Muscle layer of colon (tissue), 2 donors: ENCODE data around the gene DARS1.
"Not testable (repeated sequence)": the region's sequence is repeated elsewhere in the genome, so short reads cannot be mapped to it uniquely, and the experiment has no call there.

Source experiments
- H3K27ac ChIP-seq: one replicate; pipeline ENCODE4 v1.7.0; 2013; ENCODE audit warnings: low read depth, mild to moderate bottlenecking, low read length, moderate library complexity
- H3K27me3 ChIP-seq, 2 donors: one replicate each; pipeline ENCODE4 v1.7.0; 2013; ENCODE audit warnings: low read length in 2 of 2, mild to moderate bottlenecking in 2 of 2; ENCODE audit not compliant: insufficient read depth in 2 of 2, control insufficient read depth in 1 of 2
- H3K36me3 ChIP-seq: one replicate; pipeline ENCODE4 v1.7.0; 2013; ENCODE audit warnings: mild to moderate bottlenecking, low read length; ENCODE audit not compliant: insufficient read depth
- H3K4me1 ChIP-seq: one replicate; pipeline ENCODE4 v1.7.0; 2013; ENCODE audit warnings: mild to moderate bottlenecking, low read length; ENCODE audit not compliant: insufficient read depth
- H3K4me3 ChIP-seq, 2 donors: one replicate each; pipeline ENCODE4 v1.7.0; 2013; ENCODE audit warnings: low read length in 2 of 2, low read depth in 1 of 2, mild to moderate bottlenecking in 1 of 2, moderate library complexity in 1 of 2
- H3K9ac ChIP-seq: one replicate; pipeline ENCODE4 v1.7.0; 2013; ENCODE audit warnings: low read length
- H3K9me3 ChIP-seq: one replicate; pipeline ENCODE4 v1.7.0; 2013; ENCODE audit warnings: mild to moderate bottlenecking, low read length
- donor health status: abdominal sarcoma.
- donor health status: Adenocarcinoma of cecum.

The DARS1 gene

DNA sequence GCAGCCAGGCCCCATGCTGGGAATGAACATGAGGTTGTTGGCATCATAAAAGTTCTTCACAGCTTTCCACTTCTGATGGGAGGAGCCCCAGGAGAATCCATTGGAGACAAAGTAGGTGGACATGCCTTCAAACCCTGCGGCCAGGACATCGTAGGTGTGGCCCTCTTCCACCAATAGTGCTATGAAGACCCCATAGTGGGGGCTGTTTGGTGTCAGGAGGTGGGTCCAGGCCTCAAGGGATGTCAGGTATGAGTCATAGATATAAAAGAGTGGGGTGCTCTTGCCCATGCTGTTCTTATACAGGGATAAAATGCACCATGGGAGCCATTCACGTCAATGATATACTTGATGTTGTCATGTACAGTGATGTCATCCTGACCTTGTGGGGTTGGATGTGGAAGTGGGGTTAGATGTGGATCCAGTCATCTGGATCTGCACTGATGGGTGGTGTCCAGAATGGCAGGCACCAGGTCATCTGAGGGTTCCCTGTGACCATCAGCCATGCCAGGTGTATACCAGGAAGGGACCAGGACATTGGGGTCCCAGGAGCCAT is 87.1 kb downstream of the DARS1 start:
- Histone ChIP-seq H3K27me3 (no peaks in the 10 kb centered on the region), H3K36me3 (no peaks in the 10 kb centered on the region), H3K27ac (no peak overlapping the region), H3K9me3 (no peaks in the 10 kb centered on the region), H3K4me3 (no peak overlapping the region), H3K9ac (no peak overlapping the region), H3K4me1 (no peaks in the 10 kb centered on the region)

DNA sequence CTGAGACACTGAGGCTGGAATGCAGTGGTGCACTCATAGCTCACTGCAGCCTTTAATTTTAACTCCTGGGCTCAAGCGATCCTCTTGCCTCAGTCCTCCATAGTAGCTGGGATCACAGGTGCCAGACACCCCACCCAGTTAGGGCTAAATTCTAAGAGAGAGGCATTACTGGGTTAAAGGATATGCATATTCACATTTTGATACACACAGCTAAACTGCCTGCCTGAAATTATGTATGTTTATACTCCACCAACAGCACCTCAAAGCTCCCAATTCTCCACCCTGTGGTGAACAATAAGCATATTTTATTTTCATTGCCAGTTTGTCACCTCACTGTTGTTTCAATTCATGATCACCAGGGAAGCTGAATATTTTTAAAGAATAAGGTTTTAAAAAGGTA is 90.5 kb downstream of the DARS1 start:
- no peaks in the 10 kb centered on the region for H3K9me3 ChIP-seq
- H3K27ac ChIP-seq: no peak overlapping the region
- no peaks in the 10 kb centered on the region for H3K4me1 ChIP-seq
- no peak overlapping the region for H3K9ac ChIP-seq
- no peaks in the 10 kb centered on the region for H3K27me3 ChIP-seq
- H3K4me3 ChIP-seq: no peak overlapping the region
- H3K36me3 ChIP-seq: no peaks in the 10 kb centered on the region

DNA sequence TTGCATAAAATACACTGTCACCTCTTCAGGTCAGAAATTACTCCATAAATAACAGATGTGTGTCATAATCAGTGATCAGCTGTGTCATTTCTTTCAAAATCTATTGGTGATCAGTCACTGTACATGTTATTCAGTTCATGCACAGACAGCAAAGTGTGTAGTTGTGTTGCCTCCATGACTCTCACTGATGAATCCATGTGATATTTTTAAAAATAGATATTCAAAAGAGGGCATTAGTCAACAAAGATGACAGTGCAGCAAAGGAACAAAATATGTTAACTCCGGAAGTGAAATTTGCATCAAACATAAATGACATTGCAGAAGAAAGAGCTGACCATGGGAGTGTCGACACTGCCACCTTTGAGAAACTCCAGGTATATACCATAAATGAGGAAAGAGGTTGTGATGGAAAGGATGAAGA is 92.0 kb downstream of the DARS1 start:
- Histone ChIP-seq H3K27ac (no peak overlapping the region), H3K9me3 (no peaks in the 10 kb centered on the region), H3K4me3 (no peak overlapping the region), H3K36me3 (no peaks in the 10 kb centered on the region), H3K9ac (no peak overlapping the region), H3K4me1 (no peaks in the 10 kb centered on the region), H3K27me3 (no peaks in the 10 kb centered on the region)

DNA sequence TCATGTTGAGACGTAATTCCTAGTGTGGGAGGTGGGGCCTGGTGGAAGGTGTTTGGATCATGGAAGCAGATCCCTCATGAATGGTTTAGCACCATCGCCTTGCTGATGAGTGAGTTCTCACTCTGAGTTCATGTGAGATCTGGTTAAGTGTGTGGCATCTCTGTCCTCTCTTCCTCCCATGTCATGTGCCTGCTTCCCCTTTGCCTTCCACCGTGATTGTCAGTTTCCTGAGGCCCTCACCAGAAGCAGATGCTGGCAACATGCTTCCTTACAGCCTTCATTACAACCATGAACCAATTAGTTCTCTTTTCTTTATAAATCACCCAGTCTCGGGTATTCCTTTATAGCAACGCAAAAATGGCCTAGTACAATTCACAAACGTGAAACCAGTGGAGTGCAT is 94.6 kb downstream of the DARS1 start:
- Histone ChIP-seq H3K4me1 (no peaks in the 10 kb centered on the region), H3K9ac (no peak overlapping the region), H3K4me3 (no peak overlapping the region), H3K27ac (no peak overlapping the region), H3K36me3 (no peaks in the 10 kb centered on the region), H3K27me3 (no peaks in the 10 kb centered on the region), H3K9me3 (no peaks in the 10 kb centered on the region)

DNA sequence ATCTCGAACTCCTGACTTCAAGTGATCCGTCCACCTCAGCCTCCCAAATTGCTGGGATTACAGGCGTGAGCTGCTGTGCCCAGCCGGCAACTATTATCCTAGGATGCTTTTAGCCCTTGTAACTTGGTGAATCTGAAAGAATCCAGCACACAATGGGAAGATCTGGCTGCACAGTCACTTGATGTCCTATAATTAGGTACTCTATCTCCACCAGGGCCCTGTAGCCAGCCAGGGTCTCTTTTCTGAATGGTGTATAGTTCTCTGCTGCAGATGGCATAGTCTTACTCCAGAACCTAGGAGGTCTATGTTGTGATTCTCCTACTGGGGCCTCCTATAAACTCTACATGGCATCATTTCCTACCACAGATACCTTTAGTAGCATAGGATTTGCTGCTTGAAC is 95.3 kb downstream of the DARS1 start:
- Histone ChIP-seq H3K9me3 (no peaks in the 10 kb centered on the region), H3K27me3 (no peaks in the 10 kb centered on the region), H3K27ac (no peak overlapping the region), H3K4me3 (no peak overlapping the region), H3K36me3 (no peaks in the 10 kb centered on the region), H3K4me1 (no peaks in the 10 kb centered on the region), H3K9ac (no peak overlapping the region)

DNA sequence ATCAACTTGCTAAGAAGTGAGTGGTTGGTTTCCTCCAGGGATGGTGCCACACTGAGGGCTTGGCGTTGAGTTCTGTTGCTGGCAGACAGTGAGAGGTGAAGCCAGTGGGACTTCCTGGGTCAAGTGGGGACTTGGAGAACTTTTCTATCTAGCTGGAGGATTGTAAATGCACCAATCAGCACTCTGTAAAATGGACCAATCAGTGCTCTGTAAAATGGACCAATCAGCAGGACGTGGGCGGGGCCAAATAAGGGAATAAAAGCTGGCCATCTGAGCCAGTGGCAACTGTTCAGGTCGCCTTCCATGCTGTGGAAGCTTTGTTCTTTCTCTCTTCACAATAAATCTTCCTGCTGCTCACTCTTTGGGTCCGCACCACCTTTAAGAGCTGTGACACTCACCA is 96.8 kb downstream of the DARS1 start:
- not testable (repeated sequence) for H3K27me3 ChIP-seq, H3K36me3 ChIP-seq, H3K9me3 ChIP-seq, H3K4me3 ChIP-seq, H3K9ac ChIP-seq, H3K4me1 ChIP-seq, H3K27ac ChIP-seq

DNA sequence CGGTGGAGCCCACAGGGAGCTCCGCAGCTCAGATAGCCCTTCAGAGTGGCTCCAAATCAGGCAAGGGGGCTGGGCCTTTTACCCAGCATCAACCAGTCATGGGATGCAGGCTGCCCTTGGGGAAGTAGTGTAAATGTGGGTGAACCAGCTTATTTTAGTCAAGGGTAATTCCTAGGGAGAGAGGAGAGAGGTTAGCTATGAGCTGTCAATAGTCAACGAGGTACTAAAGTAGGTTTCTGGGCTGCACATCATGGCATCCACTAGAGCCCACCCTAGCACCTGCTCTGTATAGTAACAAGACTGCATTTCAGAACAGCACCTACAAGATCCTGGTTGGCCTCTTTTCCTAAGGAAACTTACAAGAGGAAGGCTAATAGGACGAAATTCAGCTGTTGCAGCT is 99.7 kb downstream of the DARS1 start:
- Histone ChIP-seq H3K36me3 (no peaks in the 10 kb centered on the region), H3K27me3 (no peaks in the 10 kb centered on the region), H3K27ac (no peak overlapping the region), H3K4me3 (no peak overlapping the region), H3K9ac (no peak overlapping the region), H3K4me1 (no peaks in the 10 kb centered on the region), H3K9me3 (no peaks in the 10 kb centered on the region)

DNA sequence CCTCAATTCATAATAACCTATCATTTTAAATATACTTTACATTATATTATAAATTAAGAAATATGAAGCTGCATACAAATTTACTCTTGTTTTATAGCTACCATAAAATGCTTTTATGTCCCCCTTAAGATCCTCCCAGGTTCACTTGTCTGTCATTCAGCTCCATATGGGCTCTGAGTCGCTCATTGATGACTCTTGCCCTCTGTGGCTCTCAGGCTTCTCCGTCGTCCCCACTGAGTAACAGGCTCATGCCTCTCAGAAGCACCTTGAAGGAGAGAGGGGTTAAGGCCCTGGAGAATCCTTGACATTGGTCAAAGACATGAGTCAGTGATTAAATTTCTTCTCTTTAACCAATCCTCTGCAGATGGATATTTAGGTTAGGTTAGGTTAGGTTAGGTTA is 103.0 kb downstream of the DARS1 start:
- H3K4me1 ChIP-seq: no peaks in the 10 kb centered on the region
- H3K4me3 ChIP-seq: no peak overlapping the region
- no peak overlapping the region for H3K27ac ChIP-seq
- no peaks in the 10 kb centered on the region for H3K36me3 ChIP-seq
- H3K9me3 ChIP-seq: no peaks in the 10 kb centered on the region
- H3K27me3 ChIP-seq: no peaks in the 10 kb centered on the region
- no peak overlapping the region for H3K9ac ChIP-seq

DNA sequence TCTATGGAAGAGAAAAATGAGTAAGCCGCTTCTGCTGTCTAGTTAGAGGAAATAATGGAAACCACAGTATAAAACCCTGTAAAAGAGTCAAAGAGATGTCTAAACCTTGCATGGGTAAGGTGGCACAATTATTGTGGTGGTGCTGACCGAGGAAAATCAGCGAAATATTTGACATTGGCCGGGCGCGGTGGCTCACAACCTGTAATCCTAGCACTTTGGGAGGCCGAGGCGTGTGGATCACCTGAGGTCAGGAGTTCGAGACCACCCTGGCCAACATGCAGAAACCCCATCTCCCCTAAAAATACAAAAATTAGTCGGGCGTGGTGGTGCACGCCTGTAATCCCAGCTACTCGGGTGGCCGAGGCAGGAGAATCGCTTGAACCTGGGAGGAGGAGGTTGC is 108.7 kb downstream of the DARS1 start:
- not testable (repeated sequence) for H3K9ac ChIP-seq, H3K27me3 ChIP-seq, H3K9me3 ChIP-seq, H3K36me3 ChIP-seq, H3K4me1 ChIP-seq
- Histone ChIP-seq H3K27ac (peak overlapping the region; percentile 73), H3K4me3 (peak overlapping the region; percentile 75 to 79)

DNA sequence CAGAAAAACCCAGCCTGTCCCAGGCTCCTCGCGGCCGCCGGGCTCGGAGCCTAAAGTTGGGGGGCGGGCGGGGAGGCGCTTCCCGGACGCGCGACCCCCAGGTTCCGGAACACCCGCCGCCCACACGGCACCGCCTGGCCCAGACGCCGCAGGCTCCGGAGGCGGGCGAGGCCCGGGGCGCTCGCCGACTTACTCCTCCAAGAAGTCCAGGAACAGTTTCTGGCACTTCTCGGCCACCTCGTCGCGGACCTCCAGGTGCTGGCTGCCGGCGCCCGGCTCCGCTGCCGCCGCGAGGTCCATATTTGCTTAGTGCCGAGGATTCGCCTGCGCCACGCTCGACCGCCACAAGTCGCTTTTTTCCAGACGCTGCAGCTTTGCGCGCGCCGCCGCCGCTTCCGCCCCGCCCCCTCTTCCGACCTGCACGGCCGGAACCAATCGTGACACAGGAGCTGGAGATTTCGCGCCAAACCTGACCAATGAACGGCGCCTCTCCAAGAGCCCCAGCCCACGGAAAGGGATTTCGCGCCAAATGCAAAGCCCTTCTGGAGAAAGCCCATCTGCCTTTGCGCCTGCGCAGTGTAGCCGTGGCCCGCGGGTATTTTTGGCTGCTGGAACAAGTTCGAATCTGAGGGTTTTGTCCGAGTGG is 109.2 kb downstream of the DARS1 start, which contains the start of gene MCM6:
Gene MCM6, minus strand, starts transcription at position 378 of the 646 bp plus-strand sequence. Its CDS starts 78 bp downstream, at position 300.
- Histone ChIP-seq H3K36me3 (peaks cover 2% of the 10 kb centered on the region), H3K27me3 (no peaks in the 10 kb centered on the region), H3K9ac (peak within 1 kb of the TSS; percentile 53), H3K27ac (peak within 1 kb of the TSS; percentile 73), H3K4me1 (peaks cover 7% of the 10 kb centered on the region), H3K9me3 (no peaks in the 10 kb centered on the region), H3K4me3 (peak within 1 kb of the TSS; percentile 75 to 79)

DNA sequence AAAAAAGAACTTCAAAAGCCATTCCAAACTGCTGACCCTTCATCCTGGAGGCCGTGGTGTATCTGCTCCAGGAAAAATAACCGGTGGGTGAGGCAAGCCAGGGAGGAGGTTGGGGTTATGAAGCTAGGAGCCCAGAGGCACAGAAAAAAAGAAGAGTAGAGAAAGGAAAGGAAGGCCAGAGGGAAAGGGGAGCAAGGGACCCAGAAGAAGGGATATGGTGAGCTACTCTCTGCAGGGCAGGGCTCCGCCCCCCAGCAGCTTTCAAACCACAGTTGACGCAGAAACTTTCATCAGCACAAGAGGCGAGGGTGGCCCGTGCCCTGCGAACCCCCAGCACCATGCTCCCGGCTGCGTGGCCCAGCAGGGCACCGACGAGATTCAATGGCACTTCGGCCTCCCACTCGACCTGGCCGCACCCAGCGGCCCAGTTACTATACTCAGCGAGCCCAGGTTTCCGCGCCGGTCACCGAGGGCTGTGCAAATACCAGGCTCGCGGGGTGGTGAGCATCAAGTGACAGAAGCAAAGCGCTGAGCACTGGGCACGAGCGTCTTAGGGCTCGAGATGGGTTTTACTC is 109.8 kb downstream of the DARS1 start:
- Histone ChIP-seq H3K9ac (peak overlapping the region; percentile 53), H3K36me3 (peaks cover 7% of the 10 kb centered on the region), H3K27ac (peak overlapping the region; percentile 73), H3K9me3 (no peaks in the 10 kb centered on the region), H3K4me1 (peaks cover 7% of the 10 kb centered on the region), H3K4me3 (peak overlapping the region; percentile 75 to 79), H3K27me3 (no peaks in the 10 kb centered on the region)
